HG03097 (cell line): Measurements from ENCODE around the gene DCTN1.
"Not testable (repeated sequence)": the region's sequence is repeated elsewhere in the genome, so short reads cannot be mapped to it uniquely, and the experiment has no call there.

Experiments used
- ATAC-seq: cut with Tn5 transposase; IDR thresholded peaks from one replicate; pipeline ENCODE4 v1.9.1; 2021; ENCODE audit not compliant: unreplicated experiment, low FRiP score

DCTN1 gene

DNA sequence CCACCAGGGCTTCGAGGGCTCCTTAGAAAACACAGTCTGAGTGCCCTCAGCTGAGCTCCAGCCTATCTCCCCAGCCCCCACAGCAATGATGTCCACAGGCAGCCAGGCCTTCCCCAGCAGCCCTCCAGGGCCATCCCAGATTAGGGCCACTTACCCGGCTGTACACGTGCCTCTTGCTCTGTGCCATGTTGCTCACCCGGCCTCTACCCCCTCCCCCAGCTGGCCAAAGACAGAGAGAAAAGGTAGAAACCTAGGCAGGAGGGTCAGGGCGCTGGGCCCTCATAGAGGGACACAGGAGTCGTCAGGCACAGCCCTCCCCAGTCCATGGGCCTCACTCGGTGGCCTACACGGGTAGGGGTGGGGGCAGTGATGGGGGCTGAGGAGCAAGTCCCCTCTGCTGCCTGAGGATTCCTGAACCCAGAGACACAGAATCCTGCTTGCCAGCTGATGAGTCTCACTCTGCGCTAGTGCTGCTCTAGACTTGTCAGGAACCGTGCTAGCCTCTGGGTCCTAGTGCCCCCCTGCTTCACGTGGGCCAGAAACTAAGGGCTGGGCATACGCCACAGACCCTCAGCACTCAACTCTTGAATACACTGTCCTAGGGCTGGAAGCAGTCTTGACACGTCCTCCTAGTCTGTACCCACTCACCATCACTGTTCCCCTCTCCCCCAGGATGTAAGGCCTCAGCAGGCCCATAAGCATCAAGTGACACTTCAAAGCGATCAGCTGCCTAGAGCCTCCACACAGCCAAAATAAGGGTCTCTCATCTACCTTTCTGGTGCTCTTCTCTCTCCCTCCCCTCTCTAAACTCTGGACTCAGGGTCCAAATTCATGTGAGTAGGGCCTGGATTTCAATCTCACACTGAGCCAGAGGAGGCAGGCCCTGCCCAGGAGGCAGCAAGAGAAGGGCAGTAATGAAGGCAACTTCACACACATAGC lies at the start of gene DCTN1:
TSS of gene DCTN1 (minus strand) at position 461 of the 939 bp plus-strand sequence. CDS start at position 187, 274 bp downstream.
- no peak for ATAC-seq

DNA sequence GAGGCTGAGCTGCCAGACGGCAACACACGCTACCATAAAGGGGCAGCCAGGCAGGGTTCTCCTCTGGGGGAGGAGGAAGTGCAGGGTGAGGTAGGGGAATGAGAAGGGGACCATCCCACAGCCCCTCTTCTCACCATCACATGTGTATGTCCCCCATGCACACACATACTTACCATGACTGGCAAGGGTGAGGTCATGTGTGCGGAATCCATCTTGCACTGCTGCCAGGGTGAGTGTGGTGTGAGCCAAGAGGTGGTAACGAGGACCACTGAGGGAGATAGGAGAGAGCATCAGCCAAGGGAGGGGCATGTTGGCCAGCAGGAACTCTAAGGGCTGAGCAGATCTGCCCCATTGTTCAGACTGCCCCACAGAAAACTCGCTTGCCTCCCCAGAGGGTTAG lies 48.6 kb upstream of the DCTN1 start:
- no peak for ATAC-seq

- no peak for ATAC-seq
Measured at GRCh38 chr2:74427551-74427950, 47.4 kb upstream of the DCTN1 start.

GRCh38 chr2:74426181-74426758 lies 46.2 kb upstream of the DCTN1 start:
- no peak for ATAC-seq

GRCh38 chr2:74425523-74425922 lies 45.4 kb upstream of the DCTN1 start:
- ATAC-seq: no peak

DNA sequence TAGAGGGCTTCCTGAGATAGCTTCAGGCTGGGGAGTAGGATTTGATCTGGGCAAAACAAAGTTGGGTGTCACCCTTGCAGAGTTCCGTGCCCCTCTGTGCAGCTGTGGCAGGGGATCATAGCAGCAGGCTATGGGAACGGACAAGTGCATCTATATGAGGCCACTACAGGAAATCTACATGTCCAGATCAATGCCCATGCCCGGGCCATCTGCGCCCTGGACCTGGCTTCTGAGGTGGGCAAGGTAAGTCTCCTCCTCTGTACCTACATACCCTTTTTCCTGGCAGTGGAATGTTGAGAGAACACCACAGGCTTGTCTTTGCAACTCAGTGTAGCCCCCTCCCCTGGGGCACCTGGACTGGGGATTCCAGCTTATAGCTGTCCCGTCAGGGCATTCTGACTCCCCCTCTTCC lies 44.9 kb upstream of the DCTN1 start:
- no peak for ATAC-seq

DNA sequence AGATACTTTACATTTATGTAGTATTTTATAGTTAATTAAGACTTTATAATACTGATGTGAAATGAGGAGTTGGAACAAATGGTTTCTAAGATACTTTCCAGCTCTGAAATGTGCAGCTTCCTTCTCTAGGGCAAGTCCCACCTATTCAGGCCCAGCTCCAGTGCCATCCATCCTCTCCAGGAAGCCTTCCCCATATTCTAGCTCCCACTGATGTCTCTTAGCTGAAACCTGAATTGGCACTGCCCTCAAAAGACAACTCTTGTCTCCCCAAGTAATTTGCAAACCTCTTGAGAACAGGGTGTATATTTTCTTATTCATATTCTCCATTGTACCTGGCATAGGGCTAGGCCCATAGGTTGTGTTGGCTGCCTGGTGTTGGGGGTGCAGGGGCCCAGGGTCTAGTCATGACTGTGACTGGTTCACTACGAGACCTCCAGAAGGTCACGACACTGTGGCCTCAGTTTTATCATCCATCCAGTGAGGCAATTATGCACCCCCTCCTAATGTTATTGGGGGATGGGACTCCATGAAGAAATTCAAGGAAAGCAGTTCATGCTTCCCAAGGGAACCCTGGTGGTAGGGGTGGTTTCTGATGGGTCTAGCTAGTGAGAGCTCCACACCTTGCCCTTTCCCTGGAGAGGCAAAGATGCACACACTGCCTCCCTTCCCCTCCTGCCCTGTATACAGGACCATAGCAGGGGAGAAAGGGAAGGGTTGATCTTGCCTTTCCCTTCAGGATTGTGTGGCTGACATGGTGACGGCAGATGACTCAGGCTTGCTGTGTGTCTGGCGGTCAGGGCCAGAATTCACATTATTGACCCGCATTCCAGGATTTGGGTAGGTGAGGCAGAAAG lies 44.3 kb upstream of the DCTN1 start:
- no peak for ATAC-seq

DNA sequence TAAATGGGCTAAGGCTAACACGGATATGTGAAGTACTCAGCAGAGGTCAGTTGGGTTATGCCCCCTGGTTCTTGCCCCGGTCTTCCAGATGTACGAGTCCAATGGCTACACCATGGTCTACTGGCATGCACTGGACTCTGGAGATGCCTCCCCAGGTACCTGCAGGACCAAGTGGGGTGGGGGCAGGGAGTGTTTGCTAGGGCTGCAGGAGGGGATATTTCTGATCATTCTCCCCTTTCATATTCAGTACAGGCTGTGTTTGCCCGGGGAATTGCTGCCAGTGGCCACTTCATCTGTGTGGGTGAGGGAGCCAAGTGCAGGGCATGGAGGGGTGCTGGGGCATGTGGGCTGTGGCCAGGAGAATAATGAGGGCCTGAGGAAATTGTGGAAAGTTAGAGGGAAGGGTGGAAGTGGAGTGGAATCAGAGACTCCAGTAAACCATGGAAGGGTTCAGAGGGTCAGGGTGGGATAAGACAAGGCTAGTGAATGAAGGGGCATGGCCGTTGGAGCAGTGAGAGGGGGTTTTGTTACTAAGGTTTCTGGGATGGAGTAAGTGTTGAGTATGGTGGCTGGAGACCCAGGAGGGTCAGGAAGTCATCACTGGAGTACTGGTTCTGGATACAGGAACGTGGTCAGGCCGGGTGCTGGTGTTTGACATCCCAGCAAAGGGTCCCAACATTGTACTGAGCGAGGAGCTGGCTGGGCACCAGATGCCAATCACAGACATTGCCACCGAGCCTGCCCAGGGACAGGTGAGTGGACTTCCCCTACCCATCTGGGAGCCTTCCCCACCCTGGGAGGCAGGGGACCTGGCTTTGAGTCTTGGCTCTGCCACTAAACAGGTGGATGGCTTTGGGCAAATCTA lies 43.4 kb upstream of the DCTN1 start:
- no peak for ATAC-seq

DNA sequence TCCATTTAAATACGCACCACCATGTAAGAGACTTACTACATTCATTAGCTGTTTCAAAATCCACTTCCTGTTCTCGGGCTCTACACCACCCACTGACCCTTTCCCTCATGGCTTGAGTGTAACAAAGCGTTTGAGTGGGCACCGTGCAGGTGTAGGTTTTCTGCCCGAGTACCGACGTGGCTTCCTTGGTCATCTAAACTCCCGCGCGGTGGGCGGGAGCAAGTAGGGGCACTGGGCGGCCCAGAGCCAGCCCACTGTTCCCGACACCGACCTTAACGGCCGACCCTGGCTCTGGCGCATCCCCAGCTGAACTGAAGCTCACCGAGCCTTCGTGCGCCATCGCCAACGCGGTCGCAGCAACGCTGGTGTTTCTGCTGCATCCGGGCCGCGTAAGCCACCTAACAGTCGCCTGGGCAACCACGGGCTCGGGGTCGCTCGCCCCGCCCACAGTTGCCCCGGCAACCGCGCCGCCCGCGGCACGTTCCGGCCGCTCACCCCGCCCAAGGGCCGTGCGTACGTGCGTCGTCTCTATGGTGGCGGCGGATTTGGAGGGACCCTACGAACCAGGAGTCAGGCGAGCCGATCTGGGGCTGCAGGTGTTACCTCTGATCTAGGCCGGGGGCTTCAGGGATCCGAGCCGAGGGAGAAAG lies 41.2 kb upstream of the DCTN1 start, which contains the start of the genes C2orf81 and WDR54:
TSS of gene C2orf81 (minus strand) at position 399 of the 650 bp plus-strand sequence. CDS start at position 340, 59 bp downstream.
TSS of gene WDR54 (plus strand) at position 510 of the 650 bp plus-strand sequence. CDS start 424 bp downstream, outside the sequence.
- peak; percentile 79 for ATAC-seq

- ATAC-seq: not testable (repeated sequence)
Measured at GRCh38 chr2:74420443-74421103, 40.5 kb upstream of the DCTN1 start.

- no peak for ATAC-seq
Measured at GRCh38 chr2:74420006-74420405, 39.9 kb upstream of the DCTN1 start.

DNA sequence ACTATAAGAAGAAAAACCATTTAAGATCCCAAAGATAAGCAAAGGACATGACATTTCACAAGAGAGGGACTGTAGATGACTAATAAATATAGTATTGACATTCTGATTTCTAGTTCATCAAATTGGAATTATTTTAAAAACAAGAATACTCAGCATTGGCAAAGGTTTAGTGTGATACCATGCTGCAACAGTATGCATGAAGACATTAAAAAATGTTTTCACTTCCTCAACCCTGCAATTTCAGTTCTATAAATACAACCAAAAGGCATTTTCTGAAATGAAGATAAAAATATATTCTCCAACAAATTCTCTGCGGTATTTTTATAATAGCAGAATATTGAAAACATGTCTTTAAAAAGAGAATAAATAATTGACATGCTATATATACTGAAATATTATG lies 39.2 kb upstream of the DCTN1 start:
- ATAC-seq: no peak

DNA sequence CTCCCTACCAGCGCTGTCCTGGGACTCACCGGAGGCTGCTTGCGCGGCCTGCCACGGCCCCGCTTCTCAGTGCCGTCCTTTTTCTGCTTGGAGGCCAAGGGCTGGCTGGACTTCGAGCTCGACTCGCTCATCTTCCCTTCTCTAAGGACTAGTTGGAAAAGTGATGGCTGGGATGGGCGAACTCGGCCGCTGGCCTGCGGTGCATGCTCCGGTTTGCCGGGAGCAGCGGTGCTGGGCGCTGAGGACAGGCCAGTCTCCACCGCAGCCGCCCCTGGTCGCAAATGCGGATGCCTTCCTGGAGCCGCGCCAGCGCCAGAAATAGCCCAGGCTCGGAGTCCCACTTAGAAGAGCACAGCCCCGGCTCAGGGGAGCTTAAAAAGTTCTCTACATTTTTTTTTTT lies 38.2 kb upstream of the DCTN1 start:
- ATAC-seq: no peak

DNA sequence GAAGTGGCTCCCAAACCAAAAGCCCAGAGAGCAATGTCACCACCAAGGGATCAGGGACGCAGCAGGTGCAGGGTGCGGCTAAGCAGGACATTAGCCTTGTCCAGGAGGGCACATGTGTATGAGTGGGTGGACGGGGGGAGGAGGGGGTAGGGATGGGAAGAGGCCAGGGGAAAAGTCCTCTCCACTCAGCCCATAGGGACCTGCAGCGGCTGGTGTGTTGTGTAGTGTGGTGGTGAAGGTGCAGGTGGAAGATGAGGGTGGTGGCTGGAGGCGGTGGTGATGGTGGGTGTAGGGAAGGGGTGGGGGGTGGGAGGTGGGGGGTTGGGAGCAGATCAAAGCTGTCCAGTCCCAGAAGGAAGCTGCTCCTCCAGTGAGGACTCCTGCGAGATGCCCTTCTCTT lies 37.7 kb upstream of the DCTN1 start:
- no peak for ATAC-seq

DNA sequence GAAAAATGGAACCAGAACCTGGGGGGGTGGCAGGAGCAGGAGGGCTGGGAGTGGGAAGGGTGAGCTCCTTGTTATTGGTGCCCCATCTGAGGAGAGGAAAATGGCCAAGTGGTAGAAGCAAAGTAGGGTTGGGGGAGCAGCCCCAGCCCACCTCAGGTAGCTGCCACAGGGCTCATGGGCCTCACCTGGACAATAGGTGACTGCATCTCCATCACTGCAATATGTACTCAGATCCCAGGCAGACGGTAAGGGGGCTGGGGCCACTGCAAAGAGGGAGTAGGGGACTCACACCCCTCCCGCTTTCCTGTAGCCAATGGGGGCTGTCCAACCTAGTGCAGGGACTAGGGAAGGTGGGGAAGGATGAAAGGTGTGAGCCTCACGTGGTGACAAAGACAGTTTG lies 37.1 kb upstream of the DCTN1 start:
- no peak for ATAC-seq

DNA sequence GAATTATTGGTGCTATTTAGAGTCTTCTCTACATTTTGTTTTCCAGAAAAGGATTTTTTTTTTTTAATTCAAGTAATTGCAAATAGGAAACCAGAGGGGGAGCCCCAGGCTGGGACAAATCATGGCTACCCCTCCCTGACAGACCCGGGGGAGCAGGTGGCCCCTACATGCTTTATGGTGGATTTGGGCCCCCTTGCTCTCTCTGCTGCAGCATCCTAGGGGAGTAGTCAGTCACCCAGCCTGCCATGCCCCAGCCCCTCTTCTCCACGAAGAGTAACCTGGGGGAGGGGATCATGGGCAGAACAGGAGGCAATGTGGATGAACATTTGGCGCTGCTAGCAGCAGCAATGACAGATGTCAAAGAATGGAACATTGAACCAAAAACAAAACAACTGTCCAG lies 36.7 kb upstream of the DCTN1 start:
- ATAC-seq: no peak

DNA sequence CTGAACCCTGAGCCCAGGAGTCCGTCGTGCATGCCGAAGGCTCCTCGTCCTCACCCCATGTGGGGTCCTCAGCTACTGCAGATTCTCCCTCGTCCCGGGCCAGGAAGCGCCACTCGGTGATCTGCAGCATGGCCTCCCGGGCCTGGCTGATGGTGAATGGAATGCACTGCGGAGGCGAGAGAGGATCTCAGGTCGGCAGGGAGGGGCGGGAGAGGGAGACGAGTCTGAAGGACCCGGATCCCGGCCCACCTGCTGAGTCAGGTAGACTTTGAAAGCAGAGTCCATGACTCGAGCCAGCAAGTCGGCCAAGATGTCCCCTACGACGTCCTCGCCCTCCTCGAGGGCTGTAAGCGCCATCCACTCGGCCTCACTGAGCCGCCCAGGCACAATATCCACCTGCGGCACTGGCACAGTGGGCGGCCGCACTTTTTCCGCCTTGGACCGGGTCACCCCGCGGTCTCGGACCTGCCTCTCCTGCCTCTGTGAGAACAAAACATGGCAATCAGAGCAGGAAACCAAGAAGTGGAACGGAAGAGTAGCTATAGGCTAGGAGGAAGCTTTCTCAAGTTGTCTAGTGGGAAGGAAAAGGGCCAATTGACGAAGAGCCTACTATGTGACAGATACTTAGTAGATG lies 35.8 kb upstream of the DCTN1 start:
- no peak for ATAC-seq
